Astrocyte (in vitro differentiated cells and primary cell): ENCODE data around the gene MTRF1L. TPM values are rescaled to one million over a fixed set of nuclear protein-coding genes. Genes with fewer than 3 reads are reported as not detected.
"Not testable (repeated sequence)": the region's sequence is repeated elsewhere in the genome, so short reads cannot be mapped to it uniquely, and the experiment has no call there.

ENCODE experiments used
- DNase-seq: peaks from one replicate; pipeline ENCODE4 v3.0.0-alpha.2; 2010; ENCODE audit warnings: low read depth
- FAIRE-seq: peaks from 2 replicates; lab custom pipeline; 2011; peaks lifted over from hg19 to GRCh38; lab: Jason Lieb, UNC
- H2AFZ ChIP-seq: 2 replicates; pipeline ENCODE4 v1.6.0; 2012; ENCODE audit warnings: low read depth, low read length, inconsistent platforms
- H3K27ac ChIP-seq: 2 replicates; pipeline ENCODE4 v1.5.1; 2011; ENCODE audit warnings: low read depth, low read length, inconsistent platforms
- H3K27me3 ChIP-seq: 2 replicates; pipeline ENCODE4 v1.6.0; 2011; ENCODE audit warnings: low read length, inconsistent platforms; ENCODE audit not compliant: insufficient read depth
- H3K36me3 ChIP-seq: 2 replicates; pipeline ENCODE4 v1.5.1; 2011; ENCODE audit warnings: low read length, inconsistent platforms; ENCODE audit not compliant: insufficient read depth
- H3K4me1 ChIP-seq: 2 replicates; pipeline ENCODE4 v1.5.1; 2011; ENCODE audit warnings: low read length, inconsistent platforms; ENCODE audit not compliant: insufficient read depth
- H3K4me2 ChIP-seq: 2 replicates; pipeline ENCODE4 v1.6.0; 2012; ENCODE audit warnings: low read length, inconsistent platforms
- H3K4me3 ChIP-seq: 2 replicates; pipeline ENCODE4 v1.5.1; 2011; ENCODE audit warnings: low read depth, mild to moderate bottlenecking, low read length, inconsistent platforms; ENCODE audit not compliant: insufficient read depth
- H3K79me2 ChIP-seq: 2 replicates; pipeline ENCODE4 v1.6.0; 2012; ENCODE audit warnings: mild to moderate bottlenecking, low read length, inconsistent platforms; ENCODE audit not compliant: insufficient read depth
- H3K9ac ChIP-seq: 2 replicates; pipeline ENCODE4 v1.6.0; 2012; ENCODE audit warnings: mild to moderate bottlenecking, low read length, inconsistent platforms
- H3K9me3 ChIP-seq: 2 replicates; pipeline ENCODE4 v1.5.1; 2012; ENCODE audit warnings: low read depth, mild to moderate bottlenecking, low read length, inconsistent platforms; ENCODE audit not compliant: insufficient read depth
- H4K20me1 ChIP-seq: 2 replicates; pipeline ENCODE4 v1.6.0; 2012; ENCODE audit warnings: low read length, inconsistent platforms; ENCODE audit not compliant: insufficient read depth
- H3K27ac Mint-ChIP-seq: one replicate; pipeline ENCODE4 v1.8.0; 2021; ENCODE audit warnings: mild to moderate bottlenecking, mixed read lengths; ENCODE audit not compliant: unreplicated experiment
- H3K27me3 Mint-ChIP-seq: one replicate; pipeline ENCODE4 v1.8.0; 2021; ENCODE audit warnings: low read depth, mixed read lengths; ENCODE audit not compliant: unreplicated experiment
- H3K36me3 Mint-ChIP-seq: one replicate; pipeline ENCODE4 v1.8.0; 2021; ENCODE audit warnings: low read depth, mixed read lengths; ENCODE audit not compliant: unreplicated experiment
- H3K4me1 Mint-ChIP-seq: one replicate; pipeline ENCODE4 v1.8.0; 2021; ENCODE audit warnings: low read depth, mixed read lengths; ENCODE audit not compliant: unreplicated experiment
- H3K4me3 Mint-ChIP-seq: one replicate; pipeline ENCODE4 v1.8.0; 2021; ENCODE audit warnings: mild to moderate bottlenecking, moderate library complexity, mixed read lengths; ENCODE audit not compliant: unreplicated experiment
- H3K9me3 Mint-ChIP-seq: one replicate; pipeline ENCODE4 v1.8.0; 2021; ENCODE audit warnings: mild to moderate bottlenecking, mixed read lengths; ENCODE audit not compliant: unreplicated experiment
- CTCF ChIP-seq: IDR thresholded peaks from 2 replicates; pipeline ENCODE4 v1.5.1; 2011; ENCODE audit warnings: low read depth, mild to moderate bottlenecking, inconsistent platforms, low read length, moderate library complexity; ENCODE audit not compliant: insufficient read depth
- EZH2 ChIP-seq: IDR thresholded peaks from 2 replicates; pipeline ENCODE4 v1.6.1; 2012; ENCODE audit warnings: mild to moderate bottlenecking, low read length, inconsistent platforms; ENCODE audit not compliant: insufficient read depth
- total RNA-seq: library from RNA; stranded (reverse); gene quantifications from 2 replicates; pipeline ENCODE4 v1.2.1, GENCODE V29; 2021

MTRF1L gene
- total RNA-seq, 1 donor from 2014 or later, result 33.2 TPM

- no peaks in the 10 kb centered on the region for H3K4me1 Mint-ChIP-seq
Measured at GRCh38 chr6:152993847-152994246, 8.7 kb downstream of the MTRF1L start.

GRCh38 chr6:152993431-152993830 lies 9.1 kb downstream of the MTRF1L start:
- FAIRE-seq (no peak), DNase-seq (no peak)
- Mint-ChIP-seq H3K27me3 (no peaks in the 10 kb centered on the region), H3K27ac (no peak overlapping the region), H3K9me3 (no peaks in the 10 kb centered on the region), H3K4me1 (no peaks in the 10 kb centered on the region), H3K36me3 (peaks cover 12% of the 10 kb centered on the region), H3K4me3 (no peak overlapping the region)
- Histone ChIP-seq H2AFZ (no peak overlapping the region), H3K9ac (no peak overlapping the region), H3K4me2 (no peak overlapping the region), H3K36me3 (peaks cover 51% of the 10 kb centered on the region), H3K79me2 (peaks cover 82% of the 10 kb centered on the region), H3K27ac (no peak overlapping the region), H3K4me1 (no peaks in the 10 kb centered on the region), H3K4me3 (no peak overlapping the region), H3K9me3 (no peaks in the 10 kb centered on the region), H3K27me3 (no peaks in the 10 kb centered on the region), H4K20me1 (peaks cover 24% of the 10 kb centered on the region)
- no peak for TF ChIP-seq CTCF
- TF ChIP-seq EZH2, result no peak

More at GRCh38 chr6:152993847-152994246, 8.7 kb downstream of the MTRF1L start:
- Histone ChIP-seq H3K36me3 (peaks cover 51% of the 10 kb centered on the region), H3K9ac (no peak overlapping the region), H3K27me3 (no peaks in the 10 kb centered on the region), H3K4me2 (no peak overlapping the region), H3K27ac (no peak overlapping the region), H3K4me1 (no peaks in the 10 kb centered on the region), H3K79me2 (peaks cover 87% of the 10 kb centered on the region), H3K9me3 (no peaks in the 10 kb centered on the region), H3K4me3 (no peak overlapping the region), H2AFZ (no peak overlapping the region), H4K20me1 (peaks cover 24% of the 10 kb centered on the region)
- Mint-ChIP-seq H3K9me3 (no peaks in the 10 kb centered on the region), H3K36me3 (peaks cover 12% of the 10 kb centered on the region), H3K27me3 (no peaks in the 10 kb centered on the region), H3K4me3 (no peak overlapping the region), H3K27ac (no peak overlapping the region)
- DNase-seq (no peak), FAIRE-seq (no peak)
- no peak for TF ChIP-seq CTCF
- TF ChIP-seq EZH2, result no peak

GRCh38 chr6:152986978-152987377 lies 15.5 kb downstream of the MTRF1L start:
- Mint-ChIP-seq H3K4me3 (no peak overlapping the region), H3K27ac (no peak overlapping the region), H3K4me1 (no peaks in the 10 kb centered on the region), H3K27me3 (no peaks in the 10 kb centered on the region), H3K9me3 (no peaks in the 10 kb centered on the region), H3K36me3 (no peaks in the 10 kb centered on the region)
- H2AFZ ChIP-seq, result no peak overlapping the region
- H3K79me2 ChIP-seq, result peaks cover 63% of the 10 kb centered on the region
- no peaks in the 10 kb centered on the region for H3K27me3 ChIP-seq
- no peak overlapping the region for H3K27ac ChIP-seq
- H3K36me3 ChIP-seq, result peaks cover 12% of the 10 kb centered on the region
- no peak for TF ChIP-seq CTCF
- H3K9ac ChIP-seq, result no peak overlapping the region
- FAIRE-seq (no peak), DNase-seq (no peak)
- H3K9me3 ChIP-seq, result no peaks in the 10 kb centered on the region
- H3K4me3 ChIP-seq, result no peak overlapping the region
- H3K4me2 ChIP-seq, result no peak overlapping the region
- peaks cover 11% of the 10 kb centered on the region for H4K20me1 ChIP-seq
- peaks cover 10% of the 10 kb centered on the region for H3K4me1 ChIP-seq

- H3K36me3 Mint-ChIP-seq, H3K36me3 ChIP-seq, H3K9ac ChIP-seq, H3K27me3 Mint-ChIP-seq, H3K27me3 ChIP-seq, H3K4me1 Mint-ChIP-seq, H2AFZ ChIP-seq, DNase-seq, H3K27ac Mint-ChIP-seq, FAIRE-seq, H3K9me3 Mint-ChIP-seq, H3K4me1 ChIP-seq, H3K9me3 ChIP-seq: not testable (repeated sequence)
- H3K27ac ChIP-seq, result peak overlapping the region; percentile 92
- peak overlapping the region; percentile 28 for H3K4me3 Mint-ChIP-seq
- peak overlapping the region; percentile 99 for H3K4me2 ChIP-seq
- H3K4me3 ChIP-seq, result peak overlapping the region; percentile 94
- H3K79me2 ChIP-seq, result peaks cover 65% of the 10 kb centered on the region
- H4K20me1 ChIP-seq, result peaks cover 19% of the 10 kb centered on the region
Measured at GRCh38 chr6:152985300-152985699, 17.2 kb downstream of the MTRF1L start.
